ENCODE data around the gene U2AF2. TPM values are rescaled to one million over a fixed set of nuclear protein-coding genes. Genes with fewer than 3 reads are reported as not detected.

The U2AF2 gene
- total and polyA plus RNA-seq, 2 experiments from 2014 or later, result 73.1 to 233 TPM

DNA sequence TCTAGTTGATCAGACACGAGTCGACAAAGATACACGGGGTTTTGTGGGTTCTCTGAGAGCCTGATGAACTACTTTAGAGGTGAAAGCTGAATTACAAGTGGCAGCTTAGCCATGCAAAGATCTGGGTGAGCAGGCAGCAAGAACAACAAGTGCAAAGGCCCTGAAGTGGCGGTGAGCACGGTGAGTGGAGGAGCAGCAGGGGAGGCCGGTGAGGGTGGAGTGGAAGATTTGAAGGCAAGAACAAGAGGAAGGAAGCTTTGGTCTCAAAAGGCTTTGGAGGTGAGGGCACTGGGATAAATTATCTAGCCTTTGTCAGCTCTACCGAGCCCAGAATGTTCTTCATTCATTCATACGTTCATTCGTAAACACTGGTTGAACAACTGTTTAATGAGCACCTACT, 48.0 kb upstream of the U2AF2 start:
- Mint-ChIP-seq H3K4me1 (peaks cover 23% of the 10 kb centered on the region), H3K9me3 (peaks cover 3% of the 10 kb centered on the region; the same call in 2 of the 3 replicates), H3K36me3 (ENCODE audit: low read depth) (peaks cover 24% of the 10 kb centered on the region), H3K27ac (peak overlapping the region; percentile 46; the same call in 1 of the 2 replicates), H3K27me3 (ENCODE audit: insufficient read depth, low read depth, poor library complexity) (peaks cover 31% of the 10 kb centered on the region), H3K4me3 (peak overlapping the region; percentile 95)
- Histone ChIP-seq H3K79me2 (replicated peaks; ENCODE audit: insufficient read depth) (peaks cover 14% of the 10 kb centered on the region), H3F3A (replicated peaks; ENCODE audit: low read depth) (peaks cover 22% of the 10 kb centered on the region), H3K4me3 (peak overlapping the region; percentile 84), H3K4me2 (peak overlapping the region; percentile 87), H3K4me1 (ENCODE audit: insufficient read depth) (peaks cover 13% of the 10 kb centered on the region), H3K36me3 (ENCODE audit: insufficient read depth) (peaks cover 5% of the 10 kb centered on the region; the same call in 1 of the 2 replicates), H2AFZ (no peak overlapping the region), H3K27me3 (ENCODE audit: insufficient read depth) (no peaks in the 10 kb centered on the region), H3K27ac (ENCODE audit: low read depth) (peak overlapping the region; percentile 79), H4K20me1 (replicated peaks; ENCODE audit: insufficient read depth) (peaks cover 22% of the 10 kb centered on the region), H3K9me2 (ENCODE audit: insufficient read depth) (no peaks in the 10 kb centered on the region)
- TF ChIP-seq POLR2AphosphoS5 (IDR thresholded peaks at IDR 0.05; ENCODE audit: low read depth) (no peak), NANOG (IDR thresholded peaks at IDR 0.05; ENCODE audit: borderline replicate concordance) (no peak), CREB1 (CRISPR knock-in tag; IDR thresholded peaks at IDR 0.05; ENCODE audit: low read depth) (no peak), EZH2phosphoT487 (IDR thresholded peaks at IDR 0.05; ENCODE audit: unreplicated experiment) (no peak), ZNF331 (CRISPR knock-in tag; IDR thresholded peaks at IDR 0.05; ENCODE audit: low read depth) (no peak), EZH2 (IDR thresholded peaks at IDR 0.05; ENCODE audit: low read depth, unreplicated experiment) (no peak), STAT1 (IDR thresholded peaks at IDR 0.05; ENCODE audit: unreplicated experiment) (no peak), ZNF114 (CRISPR knock-in tag; IDR thresholded peaks at IDR 0.05) (no peak), JUNB (IDR thresholded peaks at IDR 0.05; ENCODE audit: unreplicated experiment) (no peak)
- TF ChIP-seq, protein P1, sequence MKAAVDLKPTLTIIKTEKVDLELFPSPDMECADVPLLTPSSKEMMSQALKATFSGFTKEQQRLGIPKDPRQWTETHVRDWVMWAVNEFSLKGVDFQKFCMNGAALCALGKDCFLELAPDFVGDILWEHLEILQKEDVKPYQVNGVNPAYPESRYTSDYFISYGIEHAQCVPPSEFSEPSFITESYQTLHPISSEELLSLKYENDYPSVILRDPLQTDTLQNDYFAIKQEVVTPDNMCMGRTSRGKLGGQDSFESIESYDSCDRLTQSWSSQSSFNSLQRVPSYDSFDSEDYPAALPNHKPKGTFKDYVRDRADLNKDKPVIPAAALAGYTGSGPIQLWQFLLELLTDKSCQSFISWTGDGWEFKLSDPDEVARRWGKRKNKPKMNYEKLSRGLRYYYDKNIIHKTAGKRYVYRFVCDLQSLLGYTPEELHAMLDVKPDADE (IDR thresholded peaks at IDR 0.05), result no peak
- TF ChIP-seq, protein P2, sequence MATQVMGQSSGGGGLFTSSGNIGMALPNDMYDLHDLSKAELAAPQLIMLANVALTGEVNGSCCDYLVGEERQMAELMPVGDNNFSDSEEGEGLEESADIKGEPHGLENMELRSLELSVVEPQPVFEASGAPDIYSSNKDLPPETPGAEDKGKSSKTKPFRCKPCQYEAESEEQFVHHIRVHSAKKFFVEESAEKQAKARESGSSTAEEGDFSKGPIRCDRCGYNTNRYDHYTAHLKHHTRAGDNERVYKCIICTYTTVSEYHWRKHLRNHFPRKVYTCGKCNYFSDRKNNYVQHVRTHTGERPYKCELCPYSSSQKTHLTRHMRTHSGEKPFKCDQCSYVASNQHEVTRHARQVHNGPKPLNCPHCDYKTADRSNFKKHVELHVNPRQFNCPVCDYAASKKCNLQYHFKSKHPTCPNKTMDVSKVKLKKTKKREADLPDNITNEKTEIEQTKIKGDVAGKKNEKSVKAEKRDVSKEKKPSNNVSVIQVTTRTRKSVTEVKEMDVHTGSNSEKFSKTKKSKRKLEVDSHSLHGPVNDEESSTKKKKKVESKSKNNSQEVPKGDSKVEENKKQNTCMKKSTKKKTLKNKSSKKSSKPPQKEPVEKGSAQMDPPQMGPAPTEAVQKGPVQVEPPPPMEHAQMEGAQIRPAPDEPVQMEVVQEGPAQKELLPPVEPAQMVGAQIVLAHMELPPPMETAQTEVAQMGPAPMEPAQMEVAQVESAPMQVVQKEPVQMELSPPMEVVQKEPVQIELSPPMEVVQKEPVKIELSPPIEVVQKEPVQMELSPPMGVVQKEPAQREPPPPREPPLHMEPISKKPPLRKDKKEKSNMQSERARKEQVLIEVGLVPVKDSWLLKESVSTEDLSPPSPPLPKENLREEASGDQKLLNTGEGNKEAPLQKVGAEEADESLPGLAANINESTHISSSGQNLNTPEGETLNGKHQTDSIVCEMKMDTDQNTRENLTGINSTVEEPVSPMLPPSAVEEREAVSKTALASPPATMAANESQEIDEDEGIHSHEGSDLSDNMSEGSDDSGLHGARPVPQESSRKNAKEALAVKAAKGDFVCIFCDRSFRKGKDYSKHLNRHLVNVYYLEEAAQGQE (IDR thresholded peaks at IDR 0.05; ENCODE audit: unreplicated experiment), result no peak
- TF ChIP-seq, protein P3, sequence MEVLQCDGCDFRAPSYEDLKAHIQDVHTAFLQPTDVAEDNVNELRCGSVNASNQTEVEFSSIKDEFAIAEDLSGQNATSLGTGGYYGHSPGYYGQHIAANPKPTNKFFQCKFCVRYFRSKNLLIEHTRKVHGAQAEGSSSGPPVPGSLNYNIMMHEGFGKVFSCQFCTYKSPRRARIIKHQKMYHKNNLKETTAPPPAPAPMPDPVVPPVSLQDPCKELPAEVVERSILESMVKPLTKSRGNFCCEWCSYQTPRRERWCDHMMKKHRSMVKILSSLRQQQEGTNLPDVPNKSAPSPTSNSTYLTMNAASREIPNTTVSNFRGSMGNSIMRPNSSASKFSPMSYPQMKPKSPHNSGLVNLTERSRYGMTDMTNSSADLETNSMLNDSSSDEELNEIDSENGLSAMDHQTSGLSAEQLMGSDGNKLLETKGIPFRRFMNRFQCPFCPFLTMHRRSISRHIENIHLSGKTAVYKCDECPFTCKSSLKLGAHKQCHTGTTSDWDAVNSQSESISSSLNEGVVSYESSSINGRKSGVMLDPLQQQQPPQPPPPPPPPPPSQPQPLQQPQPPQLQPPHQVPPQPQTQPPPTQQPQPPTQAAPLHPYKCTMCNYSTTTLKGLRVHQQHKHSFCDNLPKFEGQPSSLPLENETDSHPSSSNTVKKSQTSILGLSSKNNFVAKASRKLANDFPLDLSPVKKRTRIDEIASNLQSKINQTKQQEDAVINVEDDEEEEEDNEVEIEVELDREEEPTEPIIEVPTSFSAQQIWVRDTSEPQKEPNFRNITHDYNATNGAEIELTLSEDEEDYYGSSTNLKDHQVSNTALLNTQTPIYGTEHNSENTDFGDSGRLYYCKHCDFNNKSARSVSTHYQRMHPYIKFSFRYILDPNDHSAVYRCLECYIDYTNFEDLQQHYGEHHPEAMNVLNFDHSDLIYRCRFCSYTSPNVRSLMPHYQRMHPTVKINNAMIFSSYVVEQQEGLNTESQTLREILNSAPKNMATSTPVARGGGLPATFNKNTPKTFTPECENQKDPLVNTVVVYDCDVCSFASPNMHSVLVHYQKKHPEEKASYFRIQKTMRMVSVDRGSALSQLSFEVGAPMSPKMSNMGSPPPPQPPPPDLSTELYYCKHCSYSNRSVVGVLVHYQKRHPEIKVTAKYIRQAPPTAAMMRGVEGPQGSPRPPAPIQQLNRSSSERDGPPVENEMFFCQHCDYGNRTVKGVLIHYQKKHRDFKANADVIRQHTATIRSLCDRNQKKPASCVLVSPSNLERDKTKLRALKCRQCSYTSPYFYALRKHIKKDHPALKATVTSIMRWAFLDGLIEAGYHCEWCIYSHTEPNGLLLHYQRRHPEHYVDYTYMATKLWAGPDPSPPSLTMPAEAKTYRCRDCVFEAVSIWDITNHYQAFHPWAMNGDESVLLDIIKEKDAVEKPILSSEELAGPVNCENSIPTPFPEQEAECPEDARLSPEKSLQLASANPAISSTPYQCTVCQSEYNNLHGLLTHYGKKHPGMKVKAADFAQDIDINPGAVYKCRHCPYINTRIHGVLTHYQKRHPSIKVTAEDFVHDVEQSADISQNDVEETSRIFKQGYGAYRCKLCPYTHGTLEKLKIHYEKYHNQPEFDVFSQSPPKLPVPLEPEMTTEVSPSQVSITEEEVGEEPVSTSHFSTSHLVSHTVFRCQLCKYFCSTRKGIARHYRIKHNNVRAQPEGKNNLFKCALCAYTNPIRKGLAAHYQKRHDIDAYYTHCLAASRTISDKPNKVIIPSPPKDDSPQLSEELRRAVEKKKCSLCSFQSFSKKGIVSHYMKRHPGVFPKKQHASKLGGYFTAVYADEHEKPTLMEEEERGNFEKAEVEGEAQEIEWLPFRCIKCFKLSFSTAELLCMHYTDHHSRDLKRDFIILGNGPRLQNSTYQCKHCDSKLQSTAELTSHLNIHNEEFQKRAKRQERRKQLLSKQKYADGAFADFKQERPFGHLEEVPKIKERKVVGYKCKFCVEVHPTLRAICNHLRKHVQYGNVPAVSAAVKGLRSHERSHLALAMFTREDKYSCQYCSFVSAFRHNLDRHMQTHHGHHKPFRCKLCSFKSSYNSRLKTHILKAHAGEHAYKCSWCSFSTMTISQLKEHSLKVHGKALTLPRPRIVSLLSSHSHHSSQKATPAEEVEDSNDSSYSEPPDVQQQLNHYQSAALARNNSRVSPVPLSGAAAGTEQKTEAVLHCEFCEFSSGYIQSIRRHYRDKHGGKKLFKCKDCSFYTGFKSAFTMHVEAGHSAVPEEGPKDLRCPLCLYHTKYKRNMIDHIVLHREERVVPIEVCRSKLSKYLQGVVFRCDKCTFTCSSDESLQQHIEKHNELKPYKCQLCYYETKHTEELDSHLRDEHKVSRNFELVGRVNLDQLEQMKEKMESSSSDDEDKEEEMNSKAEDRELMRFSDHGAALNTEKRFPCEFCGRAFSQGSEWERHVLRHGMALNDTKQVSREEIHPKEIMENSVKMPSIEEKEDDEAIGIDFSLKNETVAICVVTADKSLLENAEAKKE (CRISPR knock-in tag; IDR thresholded peaks at IDR 0.05), result no peak
- TF ChIP-seq, protein P4, sequence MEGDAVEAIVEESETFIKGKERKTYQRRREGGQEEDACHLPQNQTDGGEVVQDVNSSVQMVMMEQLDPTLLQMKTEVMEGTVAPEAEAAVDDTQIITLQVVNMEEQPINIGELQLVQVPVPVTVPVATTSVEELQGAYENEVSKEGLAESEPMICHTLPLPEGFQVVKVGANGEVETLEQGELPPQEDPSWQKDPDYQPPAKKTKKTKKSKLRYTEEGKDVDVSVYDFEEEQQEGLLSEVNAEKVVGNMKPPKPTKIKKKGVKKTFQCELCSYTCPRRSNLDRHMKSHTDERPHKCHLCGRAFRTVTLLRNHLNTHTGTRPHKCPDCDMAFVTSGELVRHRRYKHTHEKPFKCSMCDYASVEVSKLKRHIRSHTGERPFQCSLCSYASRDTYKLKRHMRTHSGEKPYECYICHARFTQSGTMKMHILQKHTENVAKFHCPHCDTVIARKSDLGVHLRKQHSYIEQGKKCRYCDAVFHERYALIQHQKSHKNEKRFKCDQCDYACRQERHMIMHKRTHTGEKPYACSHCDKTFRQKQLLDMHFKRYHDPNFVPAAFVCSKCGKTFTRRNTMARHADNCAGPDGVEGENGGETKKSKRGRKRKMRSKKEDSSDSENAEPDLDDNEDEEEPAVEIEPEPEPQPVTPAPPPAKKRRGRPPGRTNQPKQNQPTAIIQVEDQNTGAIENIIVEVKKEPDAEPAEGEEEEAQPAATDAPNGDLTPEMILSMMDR (conservative IDR thresholded peaks at IDR 0.05; ENCODE audit: low read depth in 2 of 2), result no peak
- DNase-seq (ENCODE audit: low spot score) (no peak), ATAC-seq (no peak)

Measured in GM23338 (cell line).